ENCODE results near the gene RPL11.

DNA sequence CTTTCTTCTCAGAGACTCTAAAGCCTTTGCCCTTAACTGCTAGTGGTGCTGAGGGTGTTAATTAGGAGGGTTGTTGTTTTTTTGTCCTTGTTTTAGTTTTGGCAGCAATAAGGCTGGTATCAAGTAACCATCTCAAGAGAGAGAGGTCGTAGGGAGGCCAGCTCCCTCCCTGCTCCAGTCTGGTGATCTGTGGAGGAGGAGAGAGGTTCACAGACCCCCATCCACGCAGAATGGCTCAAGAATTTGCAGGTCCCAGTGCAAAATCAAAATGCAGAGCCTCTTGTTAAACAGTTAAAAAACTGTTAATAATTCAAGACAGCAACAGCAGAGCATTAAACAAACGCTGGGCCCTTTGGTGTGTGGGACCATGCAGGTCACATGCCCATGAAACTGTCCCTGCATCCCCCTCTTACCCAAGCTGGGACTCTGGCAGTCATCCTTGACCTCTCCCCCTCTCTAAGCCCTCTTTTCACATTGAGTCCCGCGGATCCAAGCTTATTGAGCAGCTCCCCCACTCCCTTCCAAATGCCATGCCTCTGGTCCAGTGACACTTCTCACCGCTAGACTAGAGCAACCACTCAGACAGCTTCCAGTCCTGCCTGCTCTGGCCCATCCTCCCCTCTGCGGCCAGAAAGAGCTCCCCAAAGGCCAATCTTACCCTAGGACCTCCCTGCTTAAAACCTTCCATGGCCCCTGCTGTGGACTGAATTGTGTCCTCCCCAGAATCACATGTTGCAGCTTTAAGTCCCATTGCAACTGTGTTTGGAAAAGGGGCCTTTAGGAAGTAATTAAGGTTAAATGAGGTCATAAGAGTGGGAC, 47.7 kb upstream of the RPL11 start:
- TF ChIP-seq, protein P1, sequence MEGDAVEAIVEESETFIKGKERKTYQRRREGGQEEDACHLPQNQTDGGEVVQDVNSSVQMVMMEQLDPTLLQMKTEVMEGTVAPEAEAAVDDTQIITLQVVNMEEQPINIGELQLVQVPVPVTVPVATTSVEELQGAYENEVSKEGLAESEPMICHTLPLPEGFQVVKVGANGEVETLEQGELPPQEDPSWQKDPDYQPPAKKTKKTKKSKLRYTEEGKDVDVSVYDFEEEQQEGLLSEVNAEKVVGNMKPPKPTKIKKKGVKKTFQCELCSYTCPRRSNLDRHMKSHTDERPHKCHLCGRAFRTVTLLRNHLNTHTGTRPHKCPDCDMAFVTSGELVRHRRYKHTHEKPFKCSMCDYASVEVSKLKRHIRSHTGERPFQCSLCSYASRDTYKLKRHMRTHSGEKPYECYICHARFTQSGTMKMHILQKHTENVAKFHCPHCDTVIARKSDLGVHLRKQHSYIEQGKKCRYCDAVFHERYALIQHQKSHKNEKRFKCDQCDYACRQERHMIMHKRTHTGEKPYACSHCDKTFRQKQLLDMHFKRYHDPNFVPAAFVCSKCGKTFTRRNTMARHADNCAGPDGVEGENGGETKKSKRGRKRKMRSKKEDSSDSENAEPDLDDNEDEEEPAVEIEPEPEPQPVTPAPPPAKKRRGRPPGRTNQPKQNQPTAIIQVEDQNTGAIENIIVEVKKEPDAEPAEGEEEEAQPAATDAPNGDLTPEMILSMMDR (conservative IDR thresholded peaks at IDR 0.05) = no peak
- no peak for TF ChIP-seq EZH2 (IDR thresholded peaks at IDR 0.05; ENCODE audit: low read depth)
